HepG2 (cell line): ENCODE results near the gene PCDHGB3.
A peak's percentile ranks its signal among the peaks of the same experiment; 100 is the strongest.

Experiments used
- ADNP ChIP-seq: sonication (generic); formaldehyde crosslinking; IDR thresholded peaks from 2 replicates; pipeline ENCODE4 v1.4.0; 2020; ENCODE audit warnings: missing genetic modification reagents
- CTCF ChIP-seq: sonication (generic); formaldehyde crosslinking; IDR thresholded peaks from 2 replicates; pipeline ENCODE4 v1.5.0; 2020; ENCODE audit warnings: mild to moderate bottlenecking, missing genetic modification reagents, moderate library complexity
- ELF4 ChIP-seq: sonication (generic); formaldehyde crosslinking; IDR thresholded peaks from 2 replicates; pipeline ENCODE4 v1.5.0; 2020; ENCODE audit warnings: missing genetic modification reagents, mild to moderate bottlenecking, moderate library complexity, borderline replicate concordance
- GABPA ChIP-seq, 2 experiments: IDR thresholded peaks; 2 replicates each; pipeline ENCODE4 v1.6.1; 2011 to 2016; ENCODE audit warnings: low read depth in 2 of 2, low read length in 1 of 2, missing biosample characterization in 1 of 2, missing genetic modification characterization in 1 of 2
- IRF1 ChIP-seq: sonication (generic); formaldehyde crosslinking; IDR thresholded peaks from 2 replicates; pipeline ENCODE4 v1.4.0; 2020; ENCODE audit warnings: low read depth, mild to moderate bottlenecking, missing genetic modification reagents
- MYC ChIP-seq: sonication (generic); formaldehyde crosslinking; IDR thresholded peaks from 2 replicates; pipeline ENCODE4 v1.9.0; 2021; ENCODE audit warnings: missing genetic modification reagents, borderline replicate concordance
- PCBP1 ChIP-seq: fragments of 200-400 bp; formaldehyde crosslinking; IDR thresholded peaks from 2 replicates; pipeline ENCODE4 v1.6.1; 2017; ENCODE audit warnings: mild to moderate bottlenecking, low read depth, low read length, borderline replicate concordance
- POLR2A ChIP-seq, 2 experiments: IDR thresholded peaks; 2 replicates each; pipeline ENCODE4 v1.6.1; 2011; ENCODE audit warnings: low read depth in 2 of 2, low read length in 2 of 2, mild to moderate bottlenecking in 1 of 2, moderate library complexity in 1 of 2; ENCODE audit not compliant: insufficient read depth in 1 of 2
- RNF2 ChIP-seq: fragments of 450-650 bp; conservative IDR thresholded peaks from 2 replicates; pipeline ENCODE4 v1.6.1; 2016; ENCODE audit warnings: low read depth
- SIN3A ChIP-seq: IDR thresholded peaks from 2 replicates; pipeline ENCODE4 v1.6.1; 2011; ENCODE audit warnings: low read depth, mild to moderate bottlenecking, control low read depth, low read length, borderline replicate concordance
- STAT6 ChIP-seq: sonication (generic); formaldehyde crosslinking; IDR thresholded peaks from 2 replicates; pipeline ENCODE4 v1.4.0; 2020; ENCODE audit warnings: missing genetic modification reagents, mild to moderate bottlenecking, borderline replicate concordance
- ZNF296 ChIP-seq: sonication (generic); formaldehyde crosslinking; conservative IDR thresholded peaks from 2 replicates; pipeline ENCODE4 v1.5.0; 2020; ENCODE audit warnings: mild to moderate bottlenecking, missing genetic modification reagents
- ZNF784 ChIP-seq: sonication (generic); formaldehyde crosslinking; IDR thresholded peaks from 2 replicates; pipeline ENCODE4 v1.5.1; 2020; ENCODE audit warnings: missing genetic modification reagents, mild to moderate bottlenecking, borderline replicate concordance

GRCh38 chr5:141412854-141413539 lies 43.0 kb downstream of the PCDHGB3 start, which contains the start of gene PCDHGA10:
- TF ChIP-seq GABPA (IDR thresholded peaks at IDR 0.05; ENCODE audit: low read depth, low read length) (no peak), GABPA (CRISPR knock-in tag; IDR thresholded peaks at IDR 0.05; ENCODE audit: low read depth) (no peak), ZNF784 (CRISPR knock-in tag) (no peak), ZNF296 (CRISPR knock-in tag) (no peak), STAT6 (CRISPR knock-in tag) (no peak), MYC (CRISPR knock-in tag) (no peak), RNF2 (no peak), CTCF (CRISPR knock-in tag) (peak; percentile 59), SIN3A (no peak), PCBP1 (no peak), ADNP (no peak), ELF4 (CRISPR knock-in tag) (no peak), IRF1 (CRISPR knock-in tag) (no peak), POLR2A (IDR thresholded peaks at IDR 0.05; ENCODE audit: insufficient read depth in 1 of 2, low read depth in 2 of 2, low read length in 2 of 2) (no peak)
